ENCODE results near the gene TMEM154.

DNA sequence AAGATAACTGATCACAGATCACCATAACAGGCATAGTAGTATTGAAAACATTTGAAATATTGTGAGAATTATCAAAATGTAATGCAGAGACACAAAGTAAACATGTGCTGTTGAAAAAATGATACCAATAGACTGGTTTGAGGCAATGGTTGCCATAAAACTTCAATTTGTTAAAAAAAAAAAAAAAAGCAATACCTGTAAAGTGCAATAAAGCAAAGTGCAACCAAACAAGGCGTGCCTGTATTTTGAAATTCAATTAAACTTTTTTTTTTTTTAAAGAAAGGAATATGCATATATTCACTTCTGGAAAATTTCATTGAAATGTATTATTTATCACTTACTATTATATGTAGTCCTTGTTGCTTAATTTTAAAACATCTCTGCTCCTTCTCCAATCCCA is 27.7 kb downstream of the TMEM154 start:
- TF ChIP-seq, protein P1, sequence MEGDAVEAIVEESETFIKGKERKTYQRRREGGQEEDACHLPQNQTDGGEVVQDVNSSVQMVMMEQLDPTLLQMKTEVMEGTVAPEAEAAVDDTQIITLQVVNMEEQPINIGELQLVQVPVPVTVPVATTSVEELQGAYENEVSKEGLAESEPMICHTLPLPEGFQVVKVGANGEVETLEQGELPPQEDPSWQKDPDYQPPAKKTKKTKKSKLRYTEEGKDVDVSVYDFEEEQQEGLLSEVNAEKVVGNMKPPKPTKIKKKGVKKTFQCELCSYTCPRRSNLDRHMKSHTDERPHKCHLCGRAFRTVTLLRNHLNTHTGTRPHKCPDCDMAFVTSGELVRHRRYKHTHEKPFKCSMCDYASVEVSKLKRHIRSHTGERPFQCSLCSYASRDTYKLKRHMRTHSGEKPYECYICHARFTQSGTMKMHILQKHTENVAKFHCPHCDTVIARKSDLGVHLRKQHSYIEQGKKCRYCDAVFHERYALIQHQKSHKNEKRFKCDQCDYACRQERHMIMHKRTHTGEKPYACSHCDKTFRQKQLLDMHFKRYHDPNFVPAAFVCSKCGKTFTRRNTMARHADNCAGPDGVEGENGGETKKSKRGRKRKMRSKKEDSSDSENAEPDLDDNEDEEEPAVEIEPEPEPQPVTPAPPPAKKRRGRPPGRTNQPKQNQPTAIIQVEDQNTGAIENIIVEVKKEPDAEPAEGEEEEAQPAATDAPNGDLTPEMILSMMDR (conservative IDR thresholded peaks at IDR 0.05): no peak
- TF ChIP-seq ZFX (IDR thresholded peaks at IDR 0.05): no peak
